GM19467 (cell line): ENCODE measurements around the gene RADX.

Experiments used
- ATAC-seq: cut with Tn5 transposase; IDR thresholded peaks from one replicate; pipeline ENCODE4 v1.9.1; 2021; ENCODE audit warnings: mild to moderate bottlenecking, moderate library complexity; ENCODE audit not compliant: unreplicated experiment

RADX gene

DNA sequence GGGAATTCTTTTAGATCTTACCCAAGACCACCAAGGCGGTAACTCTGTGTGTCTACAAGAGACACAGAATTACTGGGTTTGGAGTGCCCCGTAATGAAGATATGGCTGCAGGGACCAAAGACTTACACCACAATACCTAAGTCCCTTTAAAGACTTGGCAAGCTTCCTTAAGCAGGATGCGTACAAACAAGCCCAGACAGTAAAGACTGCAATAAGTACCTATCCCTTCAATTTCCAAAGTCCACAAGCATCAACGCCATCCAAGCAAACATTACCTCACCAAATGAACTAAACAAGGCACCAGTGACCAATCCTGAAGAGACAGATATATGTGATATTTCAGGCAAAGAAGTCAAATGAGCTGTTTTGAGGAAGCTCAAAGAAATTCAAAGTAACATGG lies 72.4 kb downstream of the RADX start:
- ATAC-seq: no peak

DNA sequence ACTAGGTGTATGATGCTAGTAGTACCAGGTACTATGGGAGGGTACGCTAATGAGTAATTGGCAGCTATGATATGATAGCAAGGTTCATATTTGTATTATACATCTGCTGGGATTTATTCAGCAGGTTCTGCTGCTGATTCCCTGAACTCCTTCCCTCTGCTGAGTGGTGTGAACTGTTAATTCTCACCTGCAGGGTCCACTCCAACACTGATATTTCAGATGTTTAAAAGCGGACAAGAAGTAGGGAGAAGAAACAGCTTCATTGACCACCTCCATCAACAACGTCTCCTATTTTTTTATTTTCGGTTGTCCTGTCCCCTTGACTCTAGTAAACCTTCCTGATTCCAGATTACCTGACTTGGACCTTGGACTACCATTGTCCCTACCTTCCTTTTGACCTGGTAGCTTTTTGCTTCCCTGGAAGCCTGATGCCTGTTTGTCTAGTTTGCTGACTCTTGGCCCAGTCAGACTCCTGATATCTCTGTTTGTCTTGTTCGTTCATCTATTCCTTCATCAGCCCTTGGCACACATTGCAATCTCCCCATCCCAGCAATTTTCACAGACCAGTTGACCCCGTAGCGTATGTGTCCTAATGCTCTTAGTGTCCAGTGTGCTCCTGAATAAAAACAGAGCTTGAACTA lies 80.8 kb downstream of the RADX start:
- no peak for ATAC-seq

DNA sequence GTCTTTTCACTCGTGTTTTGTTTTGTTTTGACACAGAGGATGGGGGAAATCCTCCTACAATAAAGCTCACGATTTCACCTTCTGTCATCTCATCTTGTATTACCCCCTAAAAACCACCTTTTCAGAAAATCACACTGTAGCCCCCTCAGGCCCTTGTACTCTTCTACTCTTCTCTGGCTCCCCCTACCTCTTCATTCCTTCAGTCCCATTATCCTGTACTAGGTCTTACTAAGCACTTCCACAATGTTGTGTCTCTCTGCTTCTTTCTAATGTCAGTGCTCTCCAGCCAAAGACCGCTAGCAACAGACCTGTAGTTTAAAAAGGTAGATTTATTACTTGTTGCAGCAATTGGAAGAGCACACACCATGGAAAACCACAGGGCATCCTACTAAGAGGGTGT lies 84.7 kb downstream of the RADX start:
- ATAC-seq: no peak

DNA sequence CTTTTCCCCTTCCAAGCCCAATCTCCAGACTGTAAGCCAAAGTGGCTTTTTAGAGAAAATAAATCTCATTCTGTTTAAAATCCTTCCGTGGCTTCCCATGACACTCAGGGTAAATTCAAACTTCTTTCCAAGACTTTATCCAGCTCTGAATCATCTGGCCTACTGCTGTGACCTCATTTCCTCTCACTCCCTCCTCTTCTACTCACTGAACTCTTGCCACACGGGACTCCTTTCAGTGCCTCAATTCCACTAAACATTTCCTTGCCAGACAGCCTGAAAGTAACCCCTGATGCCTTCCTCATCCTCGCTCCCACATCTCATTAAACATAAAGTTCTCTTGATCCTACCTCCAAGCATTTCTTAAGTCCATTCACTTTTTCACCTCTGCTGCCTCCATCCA lies 86.9 kb downstream of the RADX start:
- ATAC-seq: no peak

DNA sequence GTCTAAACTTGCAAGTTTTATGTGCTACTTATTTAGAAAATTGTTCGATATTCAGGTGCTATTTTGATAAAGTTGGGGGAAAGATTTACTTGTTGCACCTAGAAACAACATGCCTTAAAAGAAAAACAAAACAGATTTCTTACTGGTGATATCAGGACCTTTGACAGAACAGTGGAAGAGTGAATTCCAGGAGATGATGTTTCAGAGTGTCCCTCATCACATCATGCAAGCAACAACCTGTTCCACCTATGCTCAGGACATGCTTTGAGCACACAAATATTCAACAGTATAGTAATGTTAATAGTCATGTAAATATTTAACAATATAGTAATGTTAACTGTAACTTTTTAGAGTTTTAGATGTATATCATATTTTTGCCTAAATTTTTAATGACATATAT lies 90.9 kb downstream of the RADX start:
- no peak for ATAC-seq

DNA sequence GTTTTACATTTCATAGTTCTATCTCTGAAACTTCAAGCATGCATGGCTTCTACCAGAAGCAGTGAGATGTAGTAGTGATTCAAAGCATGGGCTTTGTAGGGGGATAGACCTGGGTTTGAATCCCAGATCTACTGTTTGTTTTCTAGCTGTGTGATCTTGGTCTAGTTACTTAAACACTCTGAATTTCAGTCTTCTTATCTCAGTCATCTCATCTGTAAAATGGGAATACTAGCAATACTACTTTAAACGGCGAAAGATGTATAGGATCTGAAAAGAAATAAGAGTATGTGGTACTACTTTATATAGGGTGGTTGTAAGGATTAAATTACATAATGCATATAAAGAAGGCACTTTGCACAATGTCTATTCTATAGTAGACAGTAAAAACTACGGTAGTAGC lies 94.7 kb downstream of the RADX start:
- no peak for ATAC-seq

DNA sequence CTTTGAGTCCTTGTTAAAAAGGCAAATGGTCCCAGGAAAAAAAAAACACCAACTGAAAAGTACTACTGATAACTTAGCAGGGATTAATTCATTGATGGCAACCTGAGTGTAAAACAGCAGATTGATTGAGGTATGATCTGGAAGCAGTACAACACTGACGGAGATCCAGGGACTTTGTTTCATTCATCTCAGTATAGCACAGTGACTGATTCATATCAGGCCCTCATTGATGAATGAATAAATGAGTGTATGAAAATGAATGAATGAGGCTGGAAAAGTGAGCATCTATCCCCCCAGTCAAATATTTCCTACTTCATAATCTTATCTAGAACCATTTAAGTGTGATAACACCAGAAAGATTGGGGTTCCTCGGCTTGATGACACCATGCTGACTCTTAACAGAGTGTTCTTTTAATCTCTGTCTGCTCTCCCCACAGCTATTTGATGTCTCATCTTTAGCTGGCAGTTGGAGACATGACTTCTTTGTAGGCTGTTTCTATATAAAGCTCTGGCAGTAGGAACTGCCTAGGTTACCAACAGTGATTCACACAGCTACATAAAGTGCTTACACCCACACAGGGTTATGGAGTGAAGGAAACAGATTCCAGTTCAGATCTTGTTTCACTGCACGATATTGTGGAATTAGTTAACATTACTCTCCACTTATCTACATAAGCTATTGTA lies 96.1 kb downstream of the RADX start:
- ATAC-seq: no peak

DNA sequence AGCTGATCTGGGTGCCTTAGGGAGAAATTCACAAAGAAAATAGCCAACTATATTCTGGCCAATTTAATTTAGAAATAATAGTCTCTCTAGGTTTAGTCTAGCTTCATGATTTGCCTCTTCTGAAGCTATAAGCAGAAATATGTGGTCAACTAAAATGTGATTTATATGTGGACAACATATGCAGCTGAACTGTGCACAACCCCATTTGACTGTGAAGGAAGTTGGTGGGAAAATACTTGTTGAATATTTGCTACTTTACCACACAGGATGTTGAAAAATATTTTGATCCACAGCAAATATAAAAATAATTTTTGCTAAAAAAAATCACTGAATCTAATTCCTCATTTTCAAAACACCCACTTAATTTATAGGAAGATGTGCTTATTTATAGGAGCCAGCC lies 99.0 kb downstream of the RADX start:
- no peak for ATAC-seq

DNA sequence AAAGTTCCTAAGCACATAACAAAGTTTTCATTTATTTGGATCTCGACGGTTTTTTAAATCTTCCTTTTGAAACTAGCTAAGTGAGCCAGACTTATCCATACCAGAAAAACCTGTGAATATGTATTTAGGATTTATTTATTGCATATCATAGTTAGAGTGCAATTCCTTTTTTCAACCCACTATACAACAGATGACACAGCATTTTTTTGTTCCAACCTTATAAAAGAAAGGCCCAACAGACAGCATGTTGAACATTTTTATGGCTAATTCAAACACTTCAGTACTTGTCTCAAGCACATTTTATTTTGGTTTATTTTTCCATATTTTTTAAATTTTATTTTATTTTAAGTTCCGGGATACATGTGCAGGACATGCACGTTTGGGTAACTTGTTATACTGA lies 99.6 kb downstream of the RADX start:
- no peak for ATAC-seq

DNA sequence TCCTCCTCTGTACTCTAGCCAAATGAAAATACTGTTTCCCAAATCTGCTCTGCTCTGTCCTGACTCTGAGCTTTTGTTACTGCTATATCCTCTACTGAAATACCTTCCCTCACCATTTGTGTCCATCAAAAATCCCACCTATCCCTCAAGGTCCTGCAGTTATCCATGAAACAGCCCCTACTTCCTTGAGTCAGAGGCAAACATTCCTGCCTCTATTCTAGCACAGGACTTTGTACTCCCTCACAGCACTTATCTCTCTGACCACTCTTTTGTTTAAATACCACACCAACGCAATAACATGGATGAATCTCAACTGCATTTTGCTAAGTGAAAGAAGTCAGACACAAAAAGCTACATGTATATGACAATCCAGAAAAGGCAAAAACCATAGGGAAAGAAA lies 104.2 kb downstream of the RADX start:
- ATAC-seq: no peak

DNA sequence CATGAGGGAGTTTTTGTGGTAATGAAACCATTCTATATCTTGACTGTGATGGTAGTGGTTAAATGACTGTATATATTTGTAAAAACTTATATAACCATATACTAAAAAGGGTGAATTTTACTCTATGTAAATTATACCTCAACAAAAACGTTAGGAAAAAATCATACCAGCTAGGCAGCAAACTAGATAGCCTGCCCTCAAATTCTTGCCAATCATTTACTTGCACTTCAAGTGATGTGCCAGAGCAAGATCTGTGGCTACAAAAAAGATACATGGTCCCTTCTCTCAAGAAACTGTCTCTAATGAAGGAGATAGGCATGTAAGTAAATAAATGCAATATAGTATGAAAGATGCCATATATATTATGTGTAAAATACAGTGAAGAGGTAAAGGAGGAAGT lies 104.7 kb downstream of the RADX start:
- ATAC-seq: no peak

DNA sequence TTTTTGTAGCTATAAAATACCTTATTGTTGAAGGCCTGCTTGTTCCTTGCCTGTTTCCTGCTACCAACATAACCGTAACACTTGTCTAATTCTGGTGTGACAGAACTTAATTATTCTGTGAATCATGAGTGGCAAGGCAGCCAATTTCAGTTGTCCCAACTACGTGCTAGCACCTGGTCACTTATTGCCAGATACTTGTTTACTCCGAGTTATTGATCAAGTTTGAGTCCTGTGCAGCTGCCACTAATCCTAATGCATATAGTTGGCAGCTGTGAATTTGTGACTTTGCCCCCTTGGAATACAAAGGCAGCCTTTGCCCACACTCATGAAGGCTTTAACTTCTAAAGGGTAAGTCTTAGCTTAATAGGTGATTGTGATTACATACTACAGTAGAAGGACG lies 106.9 kb downstream of the RADX start:
- no peak for ATAC-seq

DNA sequence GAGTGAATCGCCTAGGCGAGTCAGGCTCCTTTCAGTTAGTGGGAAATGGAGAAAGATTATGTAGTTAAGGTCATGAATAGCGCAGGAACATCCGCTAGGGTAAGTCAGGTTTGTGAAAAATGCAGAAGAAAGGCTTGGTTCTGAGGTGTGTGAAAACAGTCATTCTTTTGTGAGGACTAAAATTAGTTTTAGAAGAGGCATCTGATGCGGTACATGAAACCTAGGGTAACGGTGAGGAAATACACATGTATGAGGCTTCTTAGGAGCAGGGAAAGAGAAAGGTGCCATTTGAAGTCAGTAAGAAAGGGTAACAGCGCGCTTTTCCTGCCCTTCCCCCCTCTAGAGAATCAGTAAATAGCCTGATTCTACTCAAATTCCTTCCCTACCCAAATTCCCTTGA lies 114.2 kb downstream of the RADX start:
- ATAC-seq: no peak

DNA sequence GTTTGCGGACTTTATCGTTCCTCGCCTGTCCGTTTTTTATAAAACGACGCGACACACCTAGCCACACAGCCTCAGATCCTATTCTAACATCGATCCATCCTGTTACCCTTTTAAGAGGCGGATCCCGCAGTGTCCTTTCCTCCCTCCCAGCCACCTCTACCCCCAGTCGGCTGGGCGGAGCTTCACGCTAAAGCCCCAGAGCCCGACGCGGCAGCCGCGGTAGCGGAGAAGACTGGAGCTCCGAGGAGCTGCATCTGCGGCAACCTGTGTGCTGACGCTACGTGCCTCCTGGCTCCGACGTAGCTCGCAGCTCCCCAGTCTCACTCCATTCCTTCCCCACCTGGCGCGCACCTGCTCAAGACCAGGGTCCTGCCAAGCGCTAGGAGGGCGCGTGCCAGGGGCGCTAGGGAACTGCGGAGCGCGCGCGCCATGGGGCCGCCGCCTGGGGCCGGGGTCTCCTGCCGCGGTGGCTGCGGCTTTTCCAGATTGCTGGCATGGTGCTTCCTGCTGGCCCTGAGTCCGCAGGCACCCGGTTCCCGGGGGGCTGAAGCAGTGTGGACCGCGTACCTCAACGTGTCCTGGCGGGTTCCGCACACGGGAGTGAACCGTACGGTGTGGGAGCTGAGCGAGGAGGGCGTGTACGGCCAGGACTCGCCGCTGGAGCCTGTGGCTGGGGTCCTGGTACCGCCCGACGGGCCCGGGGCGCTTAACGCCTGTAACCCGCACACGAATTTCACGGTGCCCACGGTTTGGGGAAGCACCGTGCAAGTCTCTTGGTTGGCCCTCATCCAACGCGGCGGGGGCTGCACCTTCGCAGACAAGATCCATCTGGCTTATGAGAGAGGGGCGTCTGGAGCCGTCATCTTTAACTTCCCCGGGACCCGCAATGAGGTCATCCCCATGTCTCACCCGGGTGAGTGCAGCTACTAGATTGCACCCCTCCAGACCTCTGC lies 115.0 kb downstream of the RADX start, which contains the start of gene RNF128:
TSS of gene RNF128 (plus strand) at position 217 of the 953 bp plus-strand sequence. CDS start at position 430, 213 bp downstream.
- ATAC-seq: no peak

DNA sequence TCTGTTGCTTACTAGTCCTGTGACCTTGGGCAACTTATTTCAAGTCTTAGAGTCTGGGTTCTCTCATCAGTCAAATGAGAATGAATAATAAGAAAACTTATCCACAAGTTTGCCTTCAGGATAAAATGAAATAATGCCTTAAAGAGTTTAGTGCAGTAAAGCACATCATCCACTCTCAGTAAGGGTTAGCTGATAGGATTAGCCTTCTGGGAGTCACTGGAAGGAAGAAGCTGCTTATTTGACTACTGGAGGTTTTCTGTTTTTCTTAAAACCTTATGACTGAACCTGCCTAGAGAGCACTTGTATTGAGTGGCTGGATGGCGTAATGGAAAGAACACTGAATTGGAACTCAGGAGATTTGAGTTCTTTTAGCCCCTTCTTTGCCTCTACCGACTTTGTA lies 116.6 kb downstream of the RADX start:
- no peak for ATAC-seq
